Mucosa of descending colon (tissue), 3 donors: ENCODE data around the gene WWP2. TPM values are rescaled to one million over a fixed set of nuclear protein-coding genes. Genes with fewer than 3 reads are reported as not detected.
"Not testable (repeated sequence)": the region's sequence is repeated elsewhere in the genome, so short reads cannot be mapped to it uniquely, and the experiment has no call there.

Source experiments
- ATAC-seq: fragments of 200-7000 bp; cut with Tn5 transposase; one replicate; pipeline ENCODE4 v1.9.1; 2020; ENCODE audit warnings: mild to moderate bottlenecking, moderate library complexity
- DNase-seq, 3 donors: peaks; one replicate each; pipeline ENCODE4 v3.0.0-alpha.2; 2020
- H3K36me3 ChIP-seq: fragments of 200-600 bp; one replicate; pipeline ENCODE4 v1.8.0; 2021; ENCODE audit warnings: low read depth, mild to moderate bottlenecking
- H3K4me1 ChIP-seq: fragments of 200-600 bp; one replicate; pipeline ENCODE4 v1.8.0; 2021; ENCODE audit warnings: low read depth, mild to moderate bottlenecking
- H3K4me3 ChIP-seq: fragments of 200-600 bp; one replicate; pipeline ENCODE4 v1.8.0; 2021; ENCODE audit warnings: mild to moderate bottlenecking
- H3K9me3 ChIP-seq: fragments of 200-600 bp; one replicate; pipeline ENCODE4 v1.8.0; 2021; ENCODE audit warnings: mild to moderate bottlenecking
- intact Hi-C, 2 donors: fragments of 100-400 bp; cut with DNase I in 1 of 2; cut with micrococcal nuclease in 1 of 2; formaldehyde crosslinking; loops; one replicate each; pipeline versions ENCODE4 v1.11.0 to v1.11.1; 2022; cut with DNase I, micrococcal nuclease
- total RNA-seq, 3 donors: library from RNA; stranded (reverse); fragmentation: NEBNext Ultra II Directional in 2 of 3; extraction: Animal tissue kit (Norgen Biotek cat#: 25700) in 2 of 3; gene quantifications; one replicate each; pipeline versions ENCODE4 v1.2.1 to v1.2.4, GENCODE V29; 2021 to 2023
- TF ChIP-seq, protein P1 (sequence below): fragments of 200-600 bp; IDR thresholded peaks from one replicate; pipeline ENCODE4 v1.8.0; 2022; ENCODE audit warnings: antibody characterized with exemption, mild to moderate bottlenecking
- donor health status: DM: no; HTN: no; CAD: no; lungs with moderate emphysema.
- donor health status: DM: no; HTN: no; CAD: no.
- donor health status: DM: no; HTN: yes; CAD: no.

WWP2 gene
- total RNA-seq, 3 donors from 2014 or later: 70.2 to 110 (median 94.2) TPM

DNA sequence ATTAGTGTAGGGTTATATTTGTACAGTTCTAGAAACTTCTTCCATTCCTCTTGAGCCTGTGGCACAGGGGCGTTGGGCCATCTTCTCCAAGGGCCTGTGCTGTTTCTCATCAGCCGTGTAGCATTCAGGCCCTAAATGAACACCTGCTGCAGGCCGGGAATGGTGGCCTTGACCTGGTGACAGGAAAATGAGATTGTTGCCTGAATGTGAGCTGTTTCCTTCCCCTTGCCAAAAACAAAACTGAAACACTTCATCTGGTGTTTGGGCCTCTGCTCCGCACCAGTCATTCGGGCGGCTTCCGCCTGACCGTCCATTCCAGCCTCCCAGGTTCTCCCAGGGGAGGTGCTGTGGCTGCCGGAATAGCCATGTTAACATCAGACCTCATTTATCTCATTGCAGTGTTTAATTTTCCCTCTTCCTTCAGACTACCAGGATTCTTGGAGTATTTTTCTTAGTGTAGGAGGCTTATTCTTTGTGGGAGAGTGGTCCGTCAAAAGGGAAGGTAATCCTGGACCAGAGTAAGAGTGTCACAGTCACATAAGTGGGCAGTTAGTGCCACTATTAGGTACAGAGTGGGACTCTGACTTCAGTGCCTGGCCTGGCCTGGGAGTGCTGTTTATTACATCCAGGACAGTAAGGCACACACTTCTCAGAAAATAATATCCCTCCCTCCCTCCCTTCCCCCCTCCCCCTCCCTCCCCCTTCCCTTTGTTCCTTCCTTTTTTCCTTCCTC, 61.9 kb downstream of the WWP2 start:
- DNase-seq: no peak
- ATAC-seq: peak; percentile 57
- no peaks in the 10 kb centered on the region for H3K36me3 ChIP-seq
- TF ChIP-seq, protein P1, sequence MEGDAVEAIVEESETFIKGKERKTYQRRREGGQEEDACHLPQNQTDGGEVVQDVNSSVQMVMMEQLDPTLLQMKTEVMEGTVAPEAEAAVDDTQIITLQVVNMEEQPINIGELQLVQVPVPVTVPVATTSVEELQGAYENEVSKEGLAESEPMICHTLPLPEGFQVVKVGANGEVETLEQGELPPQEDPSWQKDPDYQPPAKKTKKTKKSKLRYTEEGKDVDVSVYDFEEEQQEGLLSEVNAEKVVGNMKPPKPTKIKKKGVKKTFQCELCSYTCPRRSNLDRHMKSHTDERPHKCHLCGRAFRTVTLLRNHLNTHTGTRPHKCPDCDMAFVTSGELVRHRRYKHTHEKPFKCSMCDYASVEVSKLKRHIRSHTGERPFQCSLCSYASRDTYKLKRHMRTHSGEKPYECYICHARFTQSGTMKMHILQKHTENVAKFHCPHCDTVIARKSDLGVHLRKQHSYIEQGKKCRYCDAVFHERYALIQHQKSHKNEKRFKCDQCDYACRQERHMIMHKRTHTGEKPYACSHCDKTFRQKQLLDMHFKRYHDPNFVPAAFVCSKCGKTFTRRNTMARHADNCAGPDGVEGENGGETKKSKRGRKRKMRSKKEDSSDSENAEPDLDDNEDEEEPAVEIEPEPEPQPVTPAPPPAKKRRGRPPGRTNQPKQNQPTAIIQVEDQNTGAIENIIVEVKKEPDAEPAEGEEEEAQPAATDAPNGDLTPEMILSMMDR: no peak
- H3K9me3 ChIP-seq: no peaks in the 10 kb centered on the region
- intact Hi-C loops: no loop called here
- no peaks in the 10 kb centered on the region for H3K4me1 ChIP-seq
- no peak overlapping the region for H3K4me3 ChIP-seq

DNA sequence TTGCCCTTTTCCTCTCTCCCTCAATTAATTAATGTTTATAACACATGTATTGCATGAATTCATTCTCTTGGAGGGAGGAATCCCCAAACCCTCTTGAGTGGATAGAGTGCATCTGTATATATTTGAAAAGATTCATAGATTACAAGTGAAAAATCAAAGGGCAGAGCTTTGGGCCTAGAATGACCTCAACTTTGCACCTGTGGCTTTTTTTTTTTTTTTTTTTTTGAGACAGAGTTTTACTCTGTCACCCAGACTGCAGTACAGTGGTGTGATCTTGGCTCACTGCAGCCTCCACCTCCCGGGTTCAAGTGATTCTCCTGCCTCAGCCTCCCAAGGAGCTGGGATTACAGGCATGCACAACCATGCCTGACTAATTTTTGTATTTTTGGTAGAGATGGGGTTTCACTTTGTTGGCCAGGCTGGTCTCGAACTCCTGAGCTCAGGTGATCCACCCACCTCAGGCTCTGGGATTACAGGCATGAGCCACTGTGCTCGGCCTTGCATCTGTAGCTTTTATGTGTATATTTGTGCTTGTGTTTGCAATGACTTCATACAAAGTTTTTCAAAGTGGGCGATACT, 62.5 kb downstream of the WWP2 start:
- H3K9me3 ChIP-seq, DNase-seq, H3K4me3 ChIP-seq, ATAC-seq, H3K4me1 ChIP-seq, H3K36me3 ChIP-seq, intact Hi-C loops: not testable (repeated sequence)

DNA sequence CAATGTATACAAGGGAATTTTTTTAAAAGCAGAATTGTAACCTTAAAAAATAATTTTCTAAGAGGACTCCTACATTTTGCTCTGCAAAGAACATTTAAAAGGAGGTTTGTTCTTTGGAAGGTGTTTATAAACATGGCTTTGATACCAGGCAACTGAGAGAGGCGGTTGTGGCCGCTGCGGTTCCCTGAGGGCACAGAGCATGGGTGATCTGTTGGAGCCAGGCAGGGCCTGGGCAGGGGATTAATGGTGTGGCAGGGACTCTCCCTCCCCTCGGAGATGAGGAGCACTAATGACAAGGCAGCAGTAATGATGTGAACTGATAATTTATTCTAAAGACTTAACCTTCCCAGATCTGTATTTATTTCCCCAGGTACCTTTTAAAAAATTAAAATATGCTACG, 65.4 kb downstream of the WWP2 start:
- intact Hi-C loops: no loop called here
- no peak for DNase-seq
- TF ChIP-seq, protein P1: no peak
- Histone ChIP-seq H3K4me3 (no peak overlapping the region), H3K36me3 (no peaks in the 10 kb centered on the region), H3K4me1 (peaks cover 7% of the 10 kb centered on the region), H3K9me3 (no peaks in the 10 kb centered on the region)
- ATAC-seq: no peak

DNA sequence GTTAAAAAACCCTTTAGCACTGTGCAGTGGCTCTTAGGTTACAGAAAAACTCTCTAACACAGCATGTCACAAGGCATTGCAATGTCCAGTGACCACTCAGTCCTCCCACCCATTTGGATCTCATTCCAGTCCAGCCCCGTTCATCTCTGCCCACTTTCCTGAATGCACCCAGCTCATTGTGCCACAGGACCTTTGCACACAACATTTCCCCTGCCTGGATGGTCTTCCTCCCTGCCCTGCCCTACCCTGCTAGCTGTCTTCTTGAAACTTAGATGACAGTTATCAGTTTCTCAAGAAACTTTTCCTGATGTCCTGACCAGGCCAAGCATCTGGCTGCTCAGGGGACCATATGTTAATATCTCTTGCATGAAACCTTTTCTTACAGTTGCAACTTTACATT, 67.2 kb downstream of the WWP2 start:
- TF ChIP-seq, protein P1: no peak

DNA sequence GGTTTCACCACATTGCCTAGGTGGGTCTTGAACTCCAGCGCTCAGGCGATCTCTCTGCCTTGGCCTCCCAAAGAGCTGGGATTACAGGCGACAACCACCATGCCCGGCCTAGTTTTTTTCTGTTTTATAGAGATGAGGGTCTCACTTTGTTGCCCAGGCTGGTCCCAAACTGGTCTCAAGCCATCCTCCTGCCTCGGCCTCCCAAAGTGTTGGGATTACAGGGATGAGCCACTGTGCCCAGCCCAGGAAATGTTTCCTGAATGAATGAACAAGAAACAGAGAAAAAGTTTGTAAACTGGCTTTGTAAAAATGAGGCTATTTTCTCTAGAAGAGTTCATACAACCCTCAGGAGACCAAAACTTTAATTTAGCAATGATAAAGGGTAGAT, 68.0 kb downstream of the WWP2 start:
- H3K4me3 ChIP-seq: no peak overlapping the region
- intact Hi-C loops: no loop called here
- H3K9me3 ChIP-seq: no peaks in the 10 kb centered on the region
- DNase-seq (no peak), ATAC-seq (no peak)
- H3K36me3 ChIP-seq: no peaks in the 10 kb centered on the region
- peaks cover 7% of the 10 kb centered on the region for H3K4me1 ChIP-seq
- TF ChIP-seq, protein P1: no peak

More for the DNA sequence above, 67.2 kb downstream of the WWP2 start:
- no peaks in the 10 kb centered on the region for H3K9me3 ChIP-seq
- H3K36me3 ChIP-seq: no peaks in the 10 kb centered on the region
- intact Hi-C loops: no loop called here
- no peak for ATAC-seq
- no peak overlapping the region for H3K4me3 ChIP-seq
- peaks cover 7% of the 10 kb centered on the region for H3K4me1 ChIP-seq
- no peak for DNase-seq

DNA sequence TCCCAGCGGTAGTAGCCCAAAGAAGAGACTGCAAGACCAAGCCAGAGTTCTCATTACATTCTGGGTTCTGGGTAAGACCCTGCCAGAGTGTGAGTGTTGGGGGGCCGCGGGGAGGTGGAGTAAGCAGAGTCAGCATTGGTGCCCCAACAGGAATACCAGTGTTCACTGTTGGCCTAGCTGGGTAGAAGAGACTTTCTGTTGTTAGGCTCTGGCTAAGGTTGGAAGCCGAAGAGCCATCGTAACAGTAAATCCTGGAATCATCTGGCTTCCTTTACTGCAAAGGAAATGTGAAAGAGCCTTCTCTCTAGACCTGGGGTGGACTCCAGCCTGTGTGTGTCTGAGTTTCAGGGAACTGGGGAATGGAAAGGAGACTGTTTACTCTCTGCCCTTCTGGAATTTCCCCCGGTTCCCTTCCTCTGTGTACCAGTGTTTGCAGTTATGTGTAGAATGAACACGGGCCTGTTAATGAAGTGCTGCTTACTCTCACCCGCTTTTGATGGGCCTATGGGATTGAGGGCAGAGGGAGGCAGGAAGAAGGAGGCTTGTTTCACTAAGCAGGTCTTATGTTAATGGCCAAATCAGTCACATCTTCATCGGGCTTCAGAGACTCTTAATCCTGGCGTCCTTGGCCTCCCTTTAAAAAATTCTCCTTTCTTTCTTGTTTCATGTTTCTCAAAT, 68.5 kb downstream of the WWP2 start:
- TF ChIP-seq, protein P1: no peak
- H3K9me3 ChIP-seq: no peaks in the 10 kb centered on the region
- no peak overlapping the region for H3K4me3 ChIP-seq
- peak; percentile 60 for ATAC-seq
- intact Hi-C loops: no loop called here
- DNase-seq: no peak
- H3K36me3 ChIP-seq: no peaks in the 10 kb centered on the region
- peaks cover 7% of the 10 kb centered on the region for H3K4me1 ChIP-seq
